ENCODE results near the gene TDRD1.

TDRD1 gene

GRCh38 chr10:114272696-114273095, 93.5 kb downstream of the TDRD1 start:
- Histone ChIP-seq H3K4me3 (no peak overlapping the region), H3K4me1 (no peaks in the 10 kb centered on the region), H3K36me3 (replicated peaks) (no peaks in the 10 kb centered on the region), H3K9me3 (no peaks in the 10 kb centered on the region), H3K27me3 (ENCODE audit: low read depth) (no peaks in the 10 kb centered on the region; the same call in 1 of the 2 replicates)
- no peak for DNase-seq (ENCODE audit: low spot score in 2 of 2)
- in situ Hi-C loops (cut with MboI; ENCODE audit: low sequenced_read_pairs) = no loop called here

- H3K4me3 ChIP-seq = no peak overlapping the region
- H3K36me3 ChIP-seq (replicated peaks) = no peaks in the 10 kb centered on the region
- in situ Hi-C loops (cut with MboI; ENCODE audit: low sequenced_read_pairs) = no loop called here
- no peaks in the 10 kb centered on the region for H3K4me1 ChIP-seq
- no peaks in the 10 kb centered on the region for H3K9me3 ChIP-seq
- DNase-seq (ENCODE audit: low spot score in 2 of 2) = no peak
- no peaks in the 10 kb centered on the region; the same call in 1 of the 2 replicates for H3K27me3 ChIP-seq (ENCODE audit: low read depth)
Measured at GRCh38 chr10:114273910-114274309, 94.8 kb downstream of the TDRD1 start.

GRCh38 chr10:114274616-114275453, 95.7 kb downstream of the TDRD1 start:
- Histone ChIP-seq H3K4me3 (no peak overlapping the region), H3K9me3 (no peaks in the 10 kb centered on the region), H3K27me3 (ENCODE audit: low read depth) (no peaks in the 10 kb centered on the region; the same call in 1 of the 2 replicates), H3K4me1 (no peaks in the 10 kb centered on the region), H3K36me3 (replicated peaks) (no peaks in the 10 kb centered on the region)
- in situ Hi-C loops (cut with MboI; ENCODE audit: low sequenced_read_pairs) = no loop called here
- no peak for DNase-seq (ENCODE audit: low spot score in 2 of 2)

- Histone ChIP-seq H3K4me3 (no peak overlapping the region), H3K27me3 (ENCODE audit: low read depth) (no peaks in the 10 kb centered on the region; the same call in 1 of the 2 replicates), H3K4me1 (no peaks in the 10 kb centered on the region), H3K36me3 (replicated peaks) (no peaks in the 10 kb centered on the region), H3K9me3 (no peaks in the 10 kb centered on the region)
- DNase-seq (ENCODE audit: low spot score in 2 of 2) = no peak
- in situ Hi-C loops (cut with MboI; ENCODE audit: low sequenced_read_pairs) = no loop called here
Measured at GRCh38 chr10:114276066-114276465, 96.9 kb downstream of the TDRD1 start.

- Histone ChIP-seq H3K9me3 (no peaks in the 10 kb centered on the region), H3K36me3 (replicated peaks) (no peaks in the 10 kb centered on the region), H3K27me3 (ENCODE audit: low read depth) (no peaks in the 10 kb centered on the region; the same call in 1 of the 2 replicates), H3K4me1 (no peaks in the 10 kb centered on the region), H3K4me3 (no peak overlapping the region)
- no peak for DNase-seq (ENCODE audit: low spot score in 2 of 2)
- in situ Hi-C loops (cut with MboI; ENCODE audit: low sequenced_read_pairs) = no loop called here
Measured at GRCh38 chr10:114276671-114277070, 97.5 kb downstream of the TDRD1 start.

- Histone ChIP-seq H3K36me3 (replicated peaks) (no peaks in the 10 kb centered on the region), H3K4me1 (no peaks in the 10 kb centered on the region), H3K9me3 (no peaks in the 10 kb centered on the region), H3K4me3 (no peak overlapping the region), H3K27me3 (ENCODE audit: low read depth) (no peaks in the 10 kb centered on the region; the same call in 1 of the 2 replicates)
- no peak for DNase-seq (ENCODE audit: low spot score in 2 of 2)
- in situ Hi-C loops (cut with MboI; ENCODE audit: low sequenced_read_pairs) = no loop called here
Measured at GRCh38 chr10:114278140-114278883, 99.2 kb downstream of the TDRD1 start.

- no peak overlapping the region for H3K4me3 ChIP-seq
- no peak for DNase-seq (ENCODE audit: low spot score in 2 of 2)
- H3K4me1 ChIP-seq = no peaks in the 10 kb centered on the region
- no peaks in the 10 kb centered on the region for H3K27me3 ChIP-seq (ENCODE audit: low read depth)
- H3K9me3 ChIP-seq = no peaks in the 10 kb centered on the region
- no peaks in the 10 kb centered on the region for H3K36me3 ChIP-seq (replicated peaks)
- in situ Hi-C loops (cut with MboI; ENCODE audit: low sequenced_read_pairs) = no loop called here
Measured at GRCh38 chr10:114278884-114279191, 99.7 kb downstream of the TDRD1 start.

GRCh38 chr10:114279289-114279688, 100.1 kb downstream of the TDRD1 start:
- Histone ChIP-seq H3K4me1 (no peaks in the 10 kb centered on the region), H3K9me3 (no peaks in the 10 kb centered on the region), H3K4me3 (no peak overlapping the region), H3K36me3 (replicated peaks) (no peaks in the 10 kb centered on the region), H3K27me3 (ENCODE audit: low read depth) (no peaks in the 10 kb centered on the region)
- in situ Hi-C loops (cut with MboI; ENCODE audit: low sequenced_read_pairs) = no loop called here
- no peak for DNase-seq (ENCODE audit: low spot score in 2 of 2)

GRCh38 chr10:114279901-114280644, 100.9 kb downstream of the TDRD1 start:
- no peak for DNase-seq (ENCODE audit: low spot score in 2 of 2)
- H3K27me3 ChIP-seq (ENCODE audit: low read depth) = no peaks in the 10 kb centered on the region

GRCh38 chr10:114281006-114281405, 101.9 kb downstream of the TDRD1 start:
- in situ Hi-C loops (cut with MboI; ENCODE audit: low sequenced_read_pairs) = no loop called here
- H3K9me3 ChIP-seq = no peaks in the 10 kb centered on the region

More at GRCh38 chr10:114279901-114280644, 100.9 kb downstream of the TDRD1 start:
- Histone ChIP-seq H3K4me3 (no peak overlapping the region), H3K4me1 (no peaks in the 10 kb centered on the region), H3K9me3 (no peaks in the 10 kb centered on the region), H3K36me3 (replicated peaks) (no peaks in the 10 kb centered on the region)
- in situ Hi-C loops (cut with MboI; ENCODE audit: low sequenced_read_pairs) = no loop called here

GRCh38 chr10:114281461-114281860, 102.3 kb downstream of the TDRD1 start:
- Histone ChIP-seq H3K36me3 (replicated peaks) (no peaks in the 10 kb centered on the region), H3K4me1 (no peaks in the 10 kb centered on the region), H3K4me3 (no peak overlapping the region), H3K27me3 (ENCODE audit: low read depth) (no peaks in the 10 kb centered on the region), H3K9me3 (no peaks in the 10 kb centered on the region)
- DNase-seq (ENCODE audit: low spot score in 2 of 2) = no peak
- in situ Hi-C loops (cut with MboI; ENCODE audit: low sequenced_read_pairs) = no loop called here

More at GRCh38 chr10:114281006-114281405, 101.9 kb downstream of the TDRD1 start:
- H3K27me3 ChIP-seq (ENCODE audit: low read depth) = no peaks in the 10 kb centered on the region
- no peaks in the 10 kb centered on the region for H3K36me3 ChIP-seq (replicated peaks)
- no peak for DNase-seq (ENCODE audit: low spot score in 2 of 2)
- H3K4me1 ChIP-seq = no peaks in the 10 kb centered on the region
- no peak overlapping the region for H3K4me3 ChIP-seq
